GM21825 (cell line): ENCODE data around the gene PTH2R.
"Not testable (repeated sequence)": the region's sequence is repeated elsewhere in the genome, so short reads cannot be mapped to it uniquely, and the experiment has no call there.

ENCODE experiments used
- ATAC-seq: cut with Tn5 transposase; IDR thresholded peaks from one replicate; pipeline ENCODE4 v1.9.1; 2021; ENCODE audit warnings: mild to moderate bottlenecking, moderate library complexity; ENCODE audit not compliant: unreplicated experiment

PTH2R gene

DNA sequence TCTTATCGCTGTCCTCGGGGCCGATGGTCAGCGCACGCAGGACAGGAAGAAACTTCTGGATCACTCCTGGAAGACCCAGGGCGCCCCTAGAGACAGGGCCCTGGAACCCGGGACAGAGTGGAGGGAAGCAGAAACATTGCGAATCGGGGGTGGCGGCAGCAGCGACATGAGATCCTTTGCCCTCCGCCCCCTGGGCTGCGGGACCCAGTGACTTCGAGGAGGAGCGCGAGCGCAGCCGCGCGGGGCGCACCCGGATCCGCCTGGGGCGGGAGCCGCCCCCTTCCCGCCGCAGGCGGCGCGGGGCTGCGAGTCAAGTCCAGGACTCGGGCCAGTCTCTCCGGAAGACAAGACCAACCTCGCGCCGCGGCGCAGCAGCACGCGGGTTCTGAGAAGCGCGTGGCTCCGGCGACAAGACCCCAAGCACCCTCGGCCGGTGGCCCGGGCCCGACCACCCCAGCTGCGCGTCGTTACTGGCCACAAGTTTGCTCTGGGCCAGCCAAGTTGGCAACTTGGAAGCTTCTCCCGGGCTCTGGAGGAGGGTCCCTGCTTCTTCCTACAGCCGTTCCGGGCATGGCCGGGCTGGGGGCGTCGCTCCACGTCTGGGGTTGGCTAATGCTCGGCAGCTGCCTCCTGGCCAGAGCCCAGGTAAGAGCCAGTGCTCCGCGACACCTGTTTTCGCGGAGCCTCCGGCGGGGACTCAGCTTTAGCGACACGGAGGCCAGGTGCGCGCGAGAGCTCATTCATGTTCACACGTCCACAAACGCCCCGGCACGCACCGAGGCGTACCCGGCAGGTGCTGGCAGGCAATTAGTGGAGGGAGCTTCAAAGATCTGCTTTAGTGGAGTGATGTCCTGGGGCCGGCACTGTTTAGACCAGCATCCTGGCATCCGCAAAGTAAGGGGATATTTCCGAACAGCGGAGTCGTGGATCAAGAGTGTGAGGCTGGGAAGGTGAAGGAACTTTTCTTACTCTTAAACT lies at the start of gene PTH2R:
Gene PTH2R (plus strand): TSS at position 319 of the 978 bp plus-strand sequence. CDS start 252 bp downstream, at position 571.
- no peak for ATAC-seq

GRCh38 chr2:208356846-208357574 lies 49.6 kb upstream of the PTH2R start:
- no peak for ATAC-seq

GRCh38 chr2:208358758-208359631 lies 47.6 kb upstream of the PTH2R start:
- ATAC-seq = no peak

GRCh38 chr2:208359632-208359986 lies 47.0 kb upstream of the PTH2R start:
- no peak for ATAC-seq

- no peak for ATAC-seq
Observed at GRCh38 chr2:208360259-208361076, 46.1 kb upstream of the PTH2R start.

GRCh38 chr2:208361077-208361441 lies 45.5 kb upstream of the PTH2R start:
- ATAC-seq = no peak

- peak; percentile 45 for ATAC-seq
Observed at GRCh38 chr2:208363485-208363884, 43.1 kb upstream of the PTH2R start.

DNA sequence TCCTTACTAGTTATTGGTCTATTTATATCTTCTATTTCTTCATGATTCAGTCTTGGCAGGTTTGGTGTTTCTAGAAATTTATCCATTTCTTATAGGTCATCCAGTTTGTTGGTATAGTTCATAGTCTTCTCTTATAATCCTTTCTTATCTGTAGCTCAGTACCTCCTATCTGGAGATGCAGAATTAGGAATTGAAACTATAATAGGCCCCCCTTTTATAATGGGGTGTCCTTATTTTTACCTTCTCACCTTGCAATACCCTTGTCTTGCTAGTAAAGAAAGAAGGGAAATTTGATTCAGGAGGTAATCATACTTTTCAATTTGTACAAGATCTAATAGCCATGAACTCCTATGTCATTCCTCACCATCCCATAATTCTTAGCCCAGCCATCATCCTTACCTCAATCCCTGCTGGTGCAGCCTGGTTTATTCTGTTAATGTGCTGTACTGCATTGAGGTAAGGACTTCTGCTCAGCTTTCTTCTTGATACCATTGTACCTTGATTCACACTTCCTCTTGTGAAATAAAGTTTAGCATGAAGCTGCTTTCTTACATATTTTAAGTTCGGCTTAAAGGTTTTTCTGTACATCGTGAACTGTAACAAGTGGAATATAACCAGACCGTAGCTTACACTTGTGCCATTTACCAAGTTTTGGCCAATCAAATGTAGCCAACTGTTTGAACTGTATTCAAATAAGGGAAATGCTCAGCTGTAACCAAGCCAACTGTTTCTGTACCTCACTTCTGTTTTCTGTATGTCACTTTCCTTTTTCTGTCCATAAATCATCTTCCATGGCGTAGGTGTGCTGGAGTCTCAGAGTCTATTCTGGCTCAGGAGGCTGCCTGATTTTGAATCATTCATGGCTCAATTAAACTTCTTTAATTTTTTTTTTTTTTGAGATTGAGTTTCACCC lies 40.1 kb upstream of the PTH2R start:
- ATAC-seq = peak; percentile 54

DNA sequence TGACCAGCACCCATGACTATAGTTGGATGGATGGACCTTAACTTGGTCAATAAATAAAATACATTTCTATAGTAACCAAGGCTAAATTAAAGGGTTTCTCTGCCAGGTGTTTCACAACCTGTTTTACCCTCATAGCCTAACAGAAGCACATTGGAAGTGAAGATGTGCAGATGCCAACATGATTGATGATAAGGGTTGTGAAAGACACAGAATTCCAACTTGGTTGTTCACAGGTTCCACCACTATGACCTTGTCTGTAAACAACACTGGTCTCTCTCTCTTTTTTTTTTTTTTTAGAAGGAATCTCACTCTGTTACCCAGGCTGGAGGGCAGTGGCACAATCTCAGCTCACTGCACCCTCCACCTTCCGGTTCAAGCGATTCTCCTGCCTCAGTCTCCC lies 37.5 kb upstream of the PTH2R start:
- no peak for ATAC-seq

GRCh38 chr2:208370881-208371633 lies 35.5 kb upstream of the PTH2R start:
- ATAC-seq = no peak

GRCh38 chr2:208371634-208371935 lies 35.0 kb upstream of the PTH2R start:
- no peak for ATAC-seq

GRCh38 chr2:208373460-208374089 lies 33.0 kb upstream of the PTH2R start:
- ATAC-seq = peak; percentile 58

DNA sequence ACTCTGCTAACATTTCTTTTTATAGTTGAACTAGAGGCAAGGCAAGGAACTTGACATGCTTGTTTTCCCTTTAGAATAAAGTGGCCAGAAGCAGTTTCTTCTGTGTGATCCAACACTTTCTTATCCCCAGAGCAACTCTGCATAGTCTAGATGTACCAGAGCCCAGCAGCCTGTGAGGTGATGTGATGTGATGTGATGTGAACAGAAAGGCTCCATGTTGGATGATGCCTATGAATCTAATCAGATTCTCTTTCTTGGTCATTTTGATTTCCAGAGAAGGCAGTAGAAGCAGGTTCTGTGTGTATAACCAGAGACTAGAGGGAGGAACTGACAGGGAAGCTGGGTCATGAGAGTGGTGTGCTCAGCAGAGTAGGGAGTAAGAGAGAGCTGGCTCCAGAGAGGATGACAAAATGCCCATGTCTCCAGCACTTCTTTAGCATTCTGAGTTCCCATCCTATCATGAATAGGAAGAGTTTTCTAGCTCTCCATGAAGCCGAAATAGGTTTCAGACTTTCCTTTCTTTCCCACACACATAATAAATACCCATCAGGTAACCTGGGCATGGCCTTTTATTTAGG lies 31.0 kb upstream of the PTH2R start:
- ATAC-seq = no peak

DNA sequence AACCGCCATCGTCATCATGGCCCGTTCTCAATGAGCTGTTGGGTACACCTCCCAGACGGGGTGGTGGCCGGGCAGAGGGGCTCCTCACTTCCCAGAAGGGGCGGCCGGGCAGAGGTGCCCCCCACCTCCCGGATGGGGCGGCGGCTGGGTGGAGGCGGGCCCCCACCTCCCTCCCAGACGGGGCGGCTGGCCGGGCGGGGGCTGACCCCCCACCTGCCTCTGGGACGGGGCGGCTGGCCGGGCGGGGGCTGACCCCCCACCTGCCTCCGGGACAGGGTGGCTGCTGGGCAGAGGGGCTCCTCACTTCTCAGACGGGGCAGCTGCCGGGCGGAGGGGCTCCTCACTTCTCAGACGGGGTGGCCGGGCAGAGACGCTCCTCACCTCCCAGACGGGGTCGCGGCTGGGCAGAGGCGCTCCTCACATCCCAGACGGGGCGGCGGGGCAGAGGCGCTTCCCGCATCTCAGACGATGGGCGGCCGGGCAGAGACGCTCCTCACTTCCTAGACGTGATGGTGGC lies 29.2 kb upstream of the PTH2R start:
- not testable (repeated sequence) for ATAC-seq

DNA sequence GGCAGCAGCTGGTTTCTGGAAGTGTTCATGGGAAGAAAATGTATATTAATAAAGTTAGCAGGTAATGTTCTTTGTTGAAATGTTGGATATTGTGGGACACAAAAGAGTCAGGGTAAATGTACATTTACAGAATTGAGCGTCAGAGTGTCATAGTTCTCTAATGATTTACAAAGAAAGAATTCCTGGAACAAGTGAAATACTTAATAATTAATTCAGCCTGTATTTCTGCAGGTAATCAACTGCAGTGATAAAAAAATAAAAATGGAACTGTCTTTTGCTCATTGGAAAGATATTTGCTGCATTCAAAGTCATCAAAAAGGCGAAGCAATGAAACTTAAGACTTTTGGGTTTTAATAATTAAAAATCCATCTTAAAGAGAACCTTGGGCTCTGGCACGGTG lies 27.4 kb upstream of the PTH2R start:
- no peak for ATAC-seq

DNA sequence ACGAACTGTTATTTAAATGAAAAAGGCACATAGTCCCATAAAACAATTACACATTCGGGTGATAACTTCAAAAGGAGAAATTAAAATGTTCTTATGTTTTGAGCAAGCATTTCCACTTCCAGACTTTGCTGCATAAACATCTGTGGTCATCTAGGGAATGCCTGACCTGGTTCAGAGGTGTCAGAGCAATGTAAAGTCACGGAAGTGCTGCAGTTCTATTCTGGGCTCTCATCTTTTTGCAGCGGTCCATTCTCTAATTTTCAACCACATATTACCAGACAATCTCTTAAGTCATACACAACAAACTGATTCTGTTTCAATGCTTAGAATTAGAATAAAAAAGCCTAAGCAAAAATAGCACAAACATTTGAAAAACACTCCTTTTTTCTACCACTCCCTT lies 22.0 kb upstream of the PTH2R start:
- ATAC-seq = no peak

DNA sequence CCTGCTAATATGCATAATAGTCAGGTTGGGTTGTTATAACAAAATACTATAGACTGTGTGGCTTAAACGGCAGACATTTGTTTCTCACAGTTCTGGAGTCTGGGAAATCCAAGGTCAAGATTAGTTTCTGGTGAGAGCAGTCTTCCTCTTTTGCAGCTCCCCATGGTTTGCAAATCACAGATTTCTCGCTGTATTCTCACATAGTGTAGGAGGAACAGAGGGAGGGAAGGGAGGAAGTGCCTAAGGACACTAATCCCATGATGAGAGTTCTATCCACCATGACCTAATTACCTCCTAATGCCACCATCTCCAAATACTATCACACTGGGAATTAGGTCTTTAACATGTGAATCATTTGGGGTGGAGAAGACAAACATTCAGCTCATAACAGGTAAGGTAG lies 20.1 kb upstream of the PTH2R start:
- ATAC-seq = no peak

GRCh38 chr2:208389940-208390339 lies 16.7 kb upstream of the PTH2R start:
- no peak for ATAC-seq
